NCI-H1417 (cell line): ENCODE data around the gene CHCHD6.

ENCODE experiments used
- DNase-seq, 3 experiments: peaks; one replicate each; lab custom pipeline; 2025; lab: John Stamatoyannopoulos, UW

Gene CHCHD6

GRCh38 chr3:126895178-126896066, 191.4 kb downstream of the CHCHD6 start:
- DNase-seq, result peak in 1 of 3 experiments; percentile 53

- no peak for DNase-seq
These were observed 192.0 kb downstream of the CHCHD6 start for GRCh38 chr3:126896067-126896441.

- no peak for DNase-seq
These were observed 192.9 kb downstream of the CHCHD6 start for GRCh38 chr3:126896968-126897367.

GRCh38 chr3:126897943-126898342, 193.9 kb downstream of the CHCHD6 start:
- DNase-seq, result no peak

GRCh38 chr3:126900859-126901540, 197.0 kb downstream of the CHCHD6 start:
- no peak for DNase-seq

GRCh38 chr3:126901631-126902030, 197.6 kb downstream of the CHCHD6 start:
- no peak for DNase-seq

- DNase-seq, result no peak
These were observed 199.5 kb downstream of the CHCHD6 start for GRCh38 chr3:126903521-126903920.

GRCh38 chr3:126907557-126907956, 203.5 kb downstream of the CHCHD6 start:
- DNase-seq, result no peak

- DNase-seq, result no peak
These were observed 204.8 kb downstream of the CHCHD6 start for GRCh38 chr3:126908752-126909275.

- no peak for DNase-seq
These were observed 206.2 kb downstream of the CHCHD6 start for GRCh38 chr3:126910231-126910630.

GRCh38 chr3:126911162-126912026, 207.4 kb downstream of the CHCHD6 start:
- DNase-seq, result no peak

- DNase-seq, result no peak
These were observed 208.0 kb downstream of the CHCHD6 start for GRCh38 chr3:126912027-126912422.

- DNase-seq, result no peak
These were observed 208.6 kb downstream of the CHCHD6 start for GRCh38 chr3:126912491-126913195.

GRCh38 chr3:126913524-126913923, 209.5 kb downstream of the CHCHD6 start:
- DNase-seq, result no peak

- peak in 1 of 3 experiments; percentile 42 for DNase-seq
These were observed 210.2 kb downstream of the CHCHD6 start for GRCh38 chr3:126914226-126914625.

- no peak for DNase-seq
These were observed 211.0 kb downstream of the CHCHD6 start for GRCh38 chr3:126915015-126915414.

- DNase-seq, result no peak
These were observed 212.5 kb downstream of the CHCHD6 start for GRCh38 chr3:126916546-126916945.

- no peak for DNase-seq
These were observed 213.3 kb downstream of the CHCHD6 start for GRCh38 chr3:126917232-126917804.

- DNase-seq, result no peak
These were observed 214.3 kb downstream of the CHCHD6 start for GRCh38 chr3:126918355-126918821.

GRCh38 chr3:126921085-126921824, 217.2 kb downstream of the CHCHD6 start:
- DNase-seq, result no peak
